ENCODE results near the gene CECR2.

DNA sequence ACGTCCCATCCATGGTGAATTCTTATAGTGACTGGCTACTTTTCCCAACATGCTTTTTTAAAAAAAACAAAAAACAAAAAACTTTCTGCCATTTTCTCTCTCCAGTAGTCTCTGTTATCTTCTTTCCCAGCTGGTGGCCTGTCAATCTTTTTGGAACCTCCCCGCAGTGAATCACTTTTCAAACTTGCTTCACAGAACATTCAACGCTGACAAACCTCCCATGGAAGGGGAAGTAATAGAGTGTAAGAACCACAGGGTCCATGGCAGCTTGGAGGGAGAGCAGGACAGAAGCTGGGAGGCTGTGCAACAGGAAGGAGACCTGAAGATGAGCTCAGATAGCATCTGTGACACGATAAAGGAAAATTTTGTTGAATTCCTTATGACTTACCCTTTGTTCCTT lies 9.8 kb upstream of the CECR2 start:
- TF ChIP-seq EZH2 (optimal IDR thresholded peaks at IDR 0.05; ENCODE audit: low read depth, low read length), result no peak
- TF ChIP-seq, protein P1, sequence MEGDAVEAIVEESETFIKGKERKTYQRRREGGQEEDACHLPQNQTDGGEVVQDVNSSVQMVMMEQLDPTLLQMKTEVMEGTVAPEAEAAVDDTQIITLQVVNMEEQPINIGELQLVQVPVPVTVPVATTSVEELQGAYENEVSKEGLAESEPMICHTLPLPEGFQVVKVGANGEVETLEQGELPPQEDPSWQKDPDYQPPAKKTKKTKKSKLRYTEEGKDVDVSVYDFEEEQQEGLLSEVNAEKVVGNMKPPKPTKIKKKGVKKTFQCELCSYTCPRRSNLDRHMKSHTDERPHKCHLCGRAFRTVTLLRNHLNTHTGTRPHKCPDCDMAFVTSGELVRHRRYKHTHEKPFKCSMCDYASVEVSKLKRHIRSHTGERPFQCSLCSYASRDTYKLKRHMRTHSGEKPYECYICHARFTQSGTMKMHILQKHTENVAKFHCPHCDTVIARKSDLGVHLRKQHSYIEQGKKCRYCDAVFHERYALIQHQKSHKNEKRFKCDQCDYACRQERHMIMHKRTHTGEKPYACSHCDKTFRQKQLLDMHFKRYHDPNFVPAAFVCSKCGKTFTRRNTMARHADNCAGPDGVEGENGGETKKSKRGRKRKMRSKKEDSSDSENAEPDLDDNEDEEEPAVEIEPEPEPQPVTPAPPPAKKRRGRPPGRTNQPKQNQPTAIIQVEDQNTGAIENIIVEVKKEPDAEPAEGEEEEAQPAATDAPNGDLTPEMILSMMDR (IDR thresholded peaks at IDR 0.05; ENCODE audit: low read length), result no peak
- TF ChIP-seq EZH2phosphoT487 (IDR thresholded peaks at IDR 0.05; ENCODE audit: low read length), result no peak
